HG02938 (cell line): ENCODE measurements around the gene AOPEP.

Experiments used
- ATAC-seq: cut with Tn5 transposase; IDR thresholded peaks from one replicate; pipeline ENCODE4 v1.9.1; 2021; ENCODE audit warnings: mild to moderate bottlenecking, moderate library complexity; ENCODE audit not compliant: unreplicated experiment

The AOPEP gene

GRCh38 chr9:94885854-94886447, 159.5 kb downstream of the AOPEP start:
- no peak for ATAC-seq

DNA sequence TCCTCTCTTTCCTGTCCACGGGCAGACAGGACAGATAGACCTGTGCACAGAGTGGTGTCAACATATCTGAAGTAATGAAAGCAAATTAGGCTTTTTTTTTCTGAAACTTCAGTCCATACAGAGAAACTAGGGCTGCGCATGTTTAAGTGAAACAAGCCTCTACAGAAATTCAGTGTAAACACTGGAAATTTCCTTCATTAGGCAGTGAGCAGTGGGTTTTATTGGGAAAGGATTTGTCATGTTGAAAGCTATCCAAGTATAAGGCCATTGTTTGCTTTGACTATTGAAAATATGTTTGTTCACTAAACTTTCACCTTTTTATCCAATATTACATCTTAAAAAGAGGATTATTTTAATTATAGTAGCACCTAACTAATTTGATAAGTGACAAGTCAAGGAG, 161.2 kb downstream of the AOPEP start:
- ATAC-seq = no peak

- no peak for ATAC-seq
Measured at GRCh38 chr9:94888775-94889174, 162.3 kb downstream of the AOPEP start.

- no peak for ATAC-seq
Measured at GRCh38 chr9:94889628-94890027, 163.1 kb downstream of the AOPEP start.

DNA sequence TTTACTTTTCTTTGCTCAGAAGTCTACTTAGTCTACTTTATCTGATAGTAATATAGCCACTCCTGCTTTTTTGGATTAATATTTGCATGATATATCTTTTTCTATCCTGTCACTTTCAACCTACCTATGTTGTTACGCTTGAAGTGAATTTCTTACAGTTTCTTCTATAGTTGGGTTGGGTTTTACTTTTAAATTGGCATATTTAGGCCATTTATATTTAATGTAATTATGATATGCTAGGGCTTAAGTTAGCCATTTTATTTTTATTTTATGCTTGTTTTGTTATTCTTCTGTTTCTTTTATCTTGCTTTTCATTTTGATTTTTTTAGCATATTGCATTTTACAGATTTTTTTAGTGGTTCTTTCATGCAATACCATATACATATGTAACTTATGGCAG, 164.7 kb downstream of the AOPEP start:
- ATAC-seq = no peak

GRCh38 chr9:94892675-94893074, 166.2 kb downstream of the AOPEP start:
- no peak for ATAC-seq

- no peak for ATAC-seq
Measured at GRCh38 chr9:94894094-94894699, 167.7 kb downstream of the AOPEP start.

GRCh38 chr9:94895668-94896067, 169.2 kb downstream of the AOPEP start:
- no peak for ATAC-seq

- ATAC-seq = no peak
Measured at GRCh38 chr9:94896512-94896911, 170.0 kb downstream of the AOPEP start.

DNA sequence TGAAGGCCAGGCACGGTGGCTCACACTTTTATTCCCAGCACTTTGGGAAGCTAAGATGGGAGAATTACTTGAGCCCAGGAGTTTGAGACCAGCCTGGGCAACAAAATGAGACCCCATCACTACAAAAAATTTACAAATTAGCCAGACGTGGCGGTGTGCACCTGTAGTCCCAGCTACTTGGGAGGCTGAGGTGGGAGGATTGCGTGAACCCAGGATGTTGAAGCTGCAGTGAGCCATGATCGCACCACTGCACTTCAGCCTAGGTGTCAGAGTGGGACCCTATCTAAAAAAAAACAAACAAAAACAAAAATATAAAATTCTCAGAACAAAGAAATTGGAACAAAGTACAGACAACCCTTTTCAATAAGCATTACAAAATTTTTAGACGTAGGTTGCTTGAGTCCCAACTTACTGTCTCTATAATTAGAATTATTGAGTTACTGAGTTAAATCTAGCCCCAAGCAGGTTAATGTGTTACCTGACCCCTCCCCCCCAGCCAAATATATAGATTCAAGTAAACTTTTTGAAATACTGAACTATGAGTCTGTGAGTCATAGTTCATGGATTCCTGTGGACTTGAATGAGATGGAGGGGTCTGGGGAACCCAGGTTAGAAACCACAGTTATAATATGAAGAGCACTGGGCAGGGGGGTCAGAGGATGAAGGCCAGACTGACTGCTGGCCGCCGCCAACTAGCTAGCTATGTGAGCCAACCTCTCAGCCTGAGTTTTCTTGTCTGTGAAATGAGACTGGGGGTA, 173.1 kb downstream of the AOPEP start:
- no peak for ATAC-seq

GRCh38 chr9:94900222-94901018, 173.9 kb downstream of the AOPEP start:
- no peak for ATAC-seq

DNA sequence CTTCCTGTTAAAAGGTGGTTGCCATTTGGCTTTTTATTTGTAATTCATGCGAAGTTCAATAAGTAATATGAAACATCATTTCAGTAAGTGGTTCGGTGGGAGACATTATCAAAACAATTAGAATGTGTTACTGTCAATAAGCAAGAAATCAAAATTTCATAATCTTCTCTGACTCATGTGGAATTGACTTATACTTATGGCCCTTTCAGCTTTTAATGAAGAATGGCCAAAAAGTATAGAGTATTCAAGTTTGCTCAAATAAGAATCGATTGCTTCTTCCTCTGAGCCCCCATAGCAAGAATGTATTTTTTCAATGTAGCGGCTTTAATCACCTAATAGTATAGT, 174.5 kb downstream of the AOPEP start:
- no peak for ATAC-seq

DNA sequence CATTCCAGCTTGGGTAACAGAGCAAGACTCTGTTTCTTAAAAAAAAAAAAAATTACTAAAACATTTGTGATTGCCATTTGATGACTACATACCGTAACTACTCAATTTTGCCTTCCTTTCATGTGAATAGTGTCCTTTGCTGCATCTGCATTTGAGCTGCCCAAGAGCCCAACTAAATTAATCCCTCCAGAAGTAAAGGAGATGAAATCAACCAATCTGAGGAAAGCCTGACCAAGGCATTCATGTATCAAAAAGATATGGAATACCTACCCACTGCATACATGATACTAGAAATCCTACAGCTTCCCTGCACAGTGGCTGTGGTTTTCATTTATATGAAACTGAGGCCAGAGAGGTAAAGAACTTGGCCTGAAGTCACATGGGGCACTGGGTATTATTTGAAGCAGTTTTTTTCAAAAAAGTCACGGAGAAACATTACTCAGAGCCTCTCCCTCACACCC, 177.5 kb downstream of the AOPEP start:
- no peak for ATAC-seq

DNA sequence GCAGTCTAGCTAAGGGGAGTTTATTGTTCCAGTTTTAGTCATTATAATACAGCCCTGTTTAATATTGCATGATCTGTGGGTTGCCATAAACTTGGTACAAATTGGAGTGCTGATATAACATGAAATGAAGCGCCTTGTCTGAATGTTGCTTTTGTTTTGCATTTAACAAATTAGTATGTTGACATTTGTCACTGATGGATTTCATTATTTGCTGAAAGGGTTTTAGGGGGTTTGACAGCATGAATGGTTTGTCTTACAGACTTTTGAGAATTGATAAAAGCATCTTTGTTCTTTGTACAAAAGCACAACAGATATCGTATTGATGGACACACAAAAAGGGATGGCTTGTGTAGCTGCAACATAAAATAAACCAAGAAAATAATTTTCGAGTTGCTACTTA, 178.3 kb downstream of the AOPEP start:
- no peak for ATAC-seq

GRCh38 chr9:94905606-94906005, 179.1 kb downstream of the AOPEP start:
- ATAC-seq = no peak

- ATAC-seq = no peak
Measured at GRCh38 chr9:94906181-94906580, 179.7 kb downstream of the AOPEP start.

GRCh38 chr9:94906713-94907112, 180.2 kb downstream of the AOPEP start:
- no peak for ATAC-seq

GRCh38 chr9:94907264-94907936, 180.9 kb downstream of the AOPEP start:
- ATAC-seq = no peak

GRCh38 chr9:94908011-94908563, 181.6 kb downstream of the AOPEP start:
- ATAC-seq = no peak

GRCh38 chr9:94908583-94909249, 182.2 kb downstream of the AOPEP start:
- no peak for ATAC-seq
